GM12878 (cell line): ENCODE results near the gene LDLRAD4.

Experiments
- CEBPB ChIP-seq, 2 experiments: fragments of 150-350 bp in 1 of 2; IDR thresholded peaks; 2 replicates each; pipeline ENCODE4 v1.6.1; 2012 to 2014; ENCODE audit warnings: low read depth in 2 of 2, low read length in 2 of 2, borderline replicate concordance in 1 of 2, inconsistent platforms in 1 of 2
- CHD1 ChIP-seq: IDR thresholded peaks from 2 replicates; pipeline ENCODE4 v1.6.1; 2012; ENCODE audit warnings: low read depth, low read length, improper control_type of control experiment
- EED ChIP-seq: sonication (generic); IDR thresholded peaks from 2 replicates; pipeline ENCODE4 v1.6.1; 2016; ENCODE audit warnings: antibody characterized with exemption, low read depth
- MXI1 ChIP-seq: fragments of 150-350 bp; IDR thresholded peaks from 2 replicates; pipeline ENCODE4 v1.6.1; 2011; ENCODE audit warnings: low read depth, mild to moderate bottlenecking, inconsistent platforms, low read length, improper control_type of control experiment
- PAX5 ChIP-seq: IDR thresholded peaks from 2 replicates; pipeline ENCODE4 v1.6.1; 2011; ENCODE audit warnings: low read depth, low read length, borderline replicate concordance
- PAX8 ChIP-seq: fragments of 450-650 bp; IDR thresholded peaks from 2 replicates; pipeline ENCODE4 v1.6.1; 2017; ENCODE audit warnings: mild to moderate bottlenecking, moderate library complexity
- POLR2A ChIP-seq: IDR thresholded peaks from 2 replicates; pipeline ENCODE4 v1.6.1; 2011; ENCODE audit warnings: low read depth, mild to moderate bottlenecking, low read length
- POLR2AphosphoS5 ChIP-seq: IDR thresholded peaks from 2 replicates; pipeline ENCODE4 v1.6.1; 2011; ENCODE audit warnings: mild to moderate bottlenecking, low read length, inconsistent platforms
- RCOR1 ChIP-seq: conservative IDR thresholded peaks from 2 replicates; pipeline ENCODE4 v1.6.1; 2012; ENCODE audit warnings: low read depth, low read length, improper control_type of control experiment
- STAT3 ChIP-seq: IDR thresholded peaks from 2 replicates; pipeline ENCODE4 v1.6.1; 2011; ENCODE audit warnings: low read depth, low read length, improper control_type of control experiment
- TF ChIP-seq, protein P1 (sequence below): IDR thresholded peaks from 2 replicates; pipeline ENCODE4 v1.6.1; 2012; ENCODE audit warnings: low read depth, low read length, improper control_type of control experiment
- TF ChIP-seq, protein P2 (sequence below), 3 experiments: IDR thresholded peaks in 2 of 3; conservative IDR thresholded peaks in 1 of 3; 2 replicates each; pipeline ENCODE4 v1.5.1; 2011; ENCODE audit warnings: low read depth in 3 of 3, low read length in 3 of 3, mild to moderate bottlenecking in 3 of 3, control low read depth in 2 of 3, moderate library complexity in 2 of 3, inconsistent platforms in 1 of 3, mixed read lengths in 1 of 3; ENCODE audit not compliant: control insufficient read depth in 2 of 3, insufficient read depth in 1 of 3; ENCODE audit errors: extremely low read depth in 1 of 3
- TF ChIP-seq, protein P3 (sequence below): IDR thresholded peaks from 2 replicates; pipeline ENCODE4 v1.6.1; 2012; ENCODE audit warnings: low read length, inconsistent platforms

DNA sequence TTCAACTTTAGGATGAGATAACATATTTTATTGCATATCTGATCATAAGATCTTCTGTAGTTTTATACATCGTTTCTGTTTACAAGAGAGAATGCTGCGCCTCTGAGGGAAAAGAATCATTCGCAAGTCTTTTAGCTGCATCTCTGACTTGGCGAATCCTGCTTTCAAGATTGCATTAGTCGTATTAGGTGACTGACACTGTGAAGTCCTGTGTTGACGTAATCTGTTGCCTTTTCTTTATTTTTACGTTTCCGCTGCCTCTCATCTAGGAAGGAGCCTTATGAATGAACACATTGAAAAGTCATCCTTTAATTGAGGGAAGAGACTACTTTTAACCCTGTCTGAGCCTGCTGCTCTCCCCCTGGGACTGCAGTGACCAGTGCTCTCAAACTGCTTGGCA, 101.5 kb downstream of the LDLRAD4 start:
- TF ChIP-seq, protein P1, sequence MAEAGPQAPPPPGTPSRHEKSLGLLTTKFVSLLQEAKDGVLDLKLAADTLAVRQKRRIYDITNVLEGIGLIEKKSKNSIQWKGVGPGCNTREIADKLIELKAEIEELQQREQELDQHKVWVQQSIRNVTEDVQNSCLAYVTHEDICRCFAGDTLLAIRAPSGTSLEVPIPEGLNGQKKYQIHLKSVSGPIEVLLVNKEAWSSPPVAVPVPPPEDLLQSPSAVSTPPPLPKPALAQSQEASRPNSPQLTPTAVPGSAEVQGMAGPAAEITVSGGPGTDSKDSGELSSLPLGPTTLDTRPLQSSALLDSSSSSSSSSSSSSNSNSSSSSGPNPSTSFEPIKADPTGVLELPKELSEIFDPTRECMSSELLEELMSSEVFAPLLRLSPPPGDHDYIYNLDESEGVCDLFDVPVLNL, result no peak
- TF ChIP-seq POLR2A (no peak), RCOR1 (no peak), EED (no peak), CEBPB (IDR thresholded peaks at IDR 0.05; ENCODE audit: borderline replicate concordance in 1 of 2, low read depth in 2 of 2, low read length in 2 of 2) (no peak), CHD1 (no peak), MXI1 (no peak), STAT3 (no peak), POLR2AphosphoS5 (no peak), PAX8 (no peak), PAX5 (no peak)
- TF ChIP-seq, protein P2, sequence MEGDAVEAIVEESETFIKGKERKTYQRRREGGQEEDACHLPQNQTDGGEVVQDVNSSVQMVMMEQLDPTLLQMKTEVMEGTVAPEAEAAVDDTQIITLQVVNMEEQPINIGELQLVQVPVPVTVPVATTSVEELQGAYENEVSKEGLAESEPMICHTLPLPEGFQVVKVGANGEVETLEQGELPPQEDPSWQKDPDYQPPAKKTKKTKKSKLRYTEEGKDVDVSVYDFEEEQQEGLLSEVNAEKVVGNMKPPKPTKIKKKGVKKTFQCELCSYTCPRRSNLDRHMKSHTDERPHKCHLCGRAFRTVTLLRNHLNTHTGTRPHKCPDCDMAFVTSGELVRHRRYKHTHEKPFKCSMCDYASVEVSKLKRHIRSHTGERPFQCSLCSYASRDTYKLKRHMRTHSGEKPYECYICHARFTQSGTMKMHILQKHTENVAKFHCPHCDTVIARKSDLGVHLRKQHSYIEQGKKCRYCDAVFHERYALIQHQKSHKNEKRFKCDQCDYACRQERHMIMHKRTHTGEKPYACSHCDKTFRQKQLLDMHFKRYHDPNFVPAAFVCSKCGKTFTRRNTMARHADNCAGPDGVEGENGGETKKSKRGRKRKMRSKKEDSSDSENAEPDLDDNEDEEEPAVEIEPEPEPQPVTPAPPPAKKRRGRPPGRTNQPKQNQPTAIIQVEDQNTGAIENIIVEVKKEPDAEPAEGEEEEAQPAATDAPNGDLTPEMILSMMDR (IDR thresholded peaks at IDR 0.05 in 2 of 3, conservative IDR thresholded peaks at IDR 0.05 in 1 of 3; ENCODE audit: control insufficient read depth in 2 of 3, extremely low read depth in 1 of 3, insufficient read depth in 1 of 3, low read depth in 3 of 3, low read length in 3 of 3), result no peak
- TF ChIP-seq, protein P3, sequence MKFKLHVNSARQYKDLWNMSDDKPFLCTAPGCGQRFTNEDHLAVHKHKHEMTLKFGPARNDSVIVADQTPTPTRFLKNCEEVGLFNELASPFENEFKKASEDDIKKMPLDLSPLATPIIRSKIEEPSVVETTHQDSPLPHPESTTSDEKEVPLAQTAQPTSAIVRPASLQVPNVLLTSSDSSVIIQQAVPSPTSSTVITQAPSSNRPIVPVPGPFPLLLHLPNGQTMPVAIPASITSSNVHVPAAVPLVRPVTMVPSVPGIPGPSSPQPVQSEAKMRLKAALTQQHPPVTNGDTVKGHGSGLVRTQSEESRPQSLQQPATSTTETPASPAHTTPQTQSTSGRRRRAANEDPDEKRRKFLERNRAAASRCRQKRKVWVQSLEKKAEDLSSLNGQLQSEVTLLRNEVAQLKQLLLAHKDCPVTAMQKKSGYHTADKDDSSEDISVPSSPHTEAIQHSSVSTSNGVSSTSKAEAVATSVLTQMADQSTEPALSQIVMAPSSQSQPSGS, result no peak
